Measurements from ENCODE around the gene USP53.
"Not testable (repeated sequence)": the region's sequence is repeated elsewhere in the genome, so short reads cannot be mapped to it uniquely, and the experiment has no call there.

The USP53 gene

GRCh38 chr4:119228406-119228805 is 15.9 kb downstream of the USP53 start:
- DNase-seq (ENCODE audit: low read depth in 2 of 2) = no peak

GRCh38 chr4:119229908-119230687 is 17.6 kb downstream of the USP53 start:
- DNase-seq (ENCODE audit: low read depth in 2 of 2) = no peak

- DNase-seq (ENCODE audit: low read depth in 2 of 2) = no peak
Measured at GRCh38 chr4:119231491-119231890, 19.0 kb downstream of the USP53 start.

- DNase-seq (ENCODE audit: low read depth in 2 of 2) = no peak
Measured at GRCh38 chr4:119232286-119232685, 19.8 kb downstream of the USP53 start.

GRCh38 chr4:119233191-119233590 is 20.7 kb downstream of the USP53 start:
- no peak for DNase-seq (ENCODE audit: low read depth in 2 of 2)

GRCh38 chr4:119233750-119234149 is 21.2 kb downstream of the USP53 start:
- no peak for DNase-seq (ENCODE audit: low read depth in 2 of 2)

GRCh38 chr4:119237201-119237600 is 24.7 kb downstream of the USP53 start:
- no peak for DNase-seq (ENCODE audit: low read depth in 2 of 2)

GRCh38 chr4:119237642-119238041 is 25.1 kb downstream of the USP53 start:
- DNase-seq (ENCODE audit: low read depth in 2 of 2) = no peak

GRCh38 chr4:119238068-119238722 is 25.7 kb downstream of the USP53 start:
- no peak for DNase-seq (ENCODE audit: low read depth in 2 of 2)

GRCh38 chr4:119240128-119240527 is 27.6 kb downstream of the USP53 start:
- no peak for DNase-seq (ENCODE audit: low read depth in 2 of 2)

GRCh38 chr4:119240568-119240967 is 28.1 kb downstream of the USP53 start:
- DNase-seq (ENCODE audit: low read depth in 2 of 2) = no peak

- DNase-seq (ENCODE audit: low read depth in 2 of 2) = no peak
Measured at GRCh38 chr4:119242417-119242816, 29.9 kb downstream of the USP53 start.

- DNase-seq (ENCODE audit: low read depth in 2 of 2) = no peak
Measured at GRCh38 chr4:119243868-119244267, 31.4 kb downstream of the USP53 start.

GRCh38 chr4:119244344-119244743 is 31.8 kb downstream of the USP53 start:
- no peak for DNase-seq (ENCODE audit: low read depth in 2 of 2)

GRCh38 chr4:119244832-119245231 is 32.3 kb downstream of the USP53 start:
- no peak for DNase-seq (ENCODE audit: low read depth in 2 of 2)

- DNase-seq (ENCODE audit: low read depth in 2 of 2) = no peak
Measured at GRCh38 chr4:119246177-119246733, 33.7 kb downstream of the USP53 start.

- not testable (repeated sequence) for DNase-seq (ENCODE audit: low read depth in 2 of 2)
Measured at GRCh38 chr4:119251037-119251436, 38.5 kb downstream of the USP53 start.

- not testable (repeated sequence) for DNase-seq (ENCODE audit: low read depth in 2 of 2)
Measured at GRCh38 chr4:119255223-119255622, 42.7 kb downstream of the USP53 start.

GRCh38 chr4:119260528-119260927 is 48.0 kb downstream of the USP53 start:
- no peak for DNase-seq (ENCODE audit: low read depth in 2 of 2)

- no peak for DNase-seq (ENCODE audit: low read depth in 2 of 2)
Measured at GRCh38 chr4:119261986-119262385, 49.5 kb downstream of the USP53 start.

- no peak for DNase-seq (ENCODE audit: low read depth in 2 of 2)
Measured at GRCh38 chr4:119264743-119265142, 52.2 kb downstream of the USP53 start.

- DNase-seq (ENCODE audit: low read depth in 2 of 2) = no peak
Measured at GRCh38 chr4:119266153-119266552, 53.6 kb downstream of the USP53 start.

- no peak for DNase-seq (ENCODE audit: low read depth in 2 of 2)
Measured at GRCh38 chr4:119268466-119268865, 56.0 kb downstream of the USP53 start.

Data from stimulated activated CD8-positive, alpha-beta memory T cell treated with anti-CD3 and anti-CD28 coated beads, Interleukin-2, amount 100 ng/mL, for 1 hour (primary cell).